Fibroblast of skin of back (primary cell): ENCODE results near the gene IRF8.
"Not testable (repeated sequence)": the region's sequence is repeated elsewhere in the genome, so short reads cannot be mapped to it uniquely, and the experiment has no call there.

Experiments
- DNase-seq: peaks from one replicate; pipeline ENCODE4 v3.0.0-alpha.2; 2013

The IRF8 gene

DNA sequence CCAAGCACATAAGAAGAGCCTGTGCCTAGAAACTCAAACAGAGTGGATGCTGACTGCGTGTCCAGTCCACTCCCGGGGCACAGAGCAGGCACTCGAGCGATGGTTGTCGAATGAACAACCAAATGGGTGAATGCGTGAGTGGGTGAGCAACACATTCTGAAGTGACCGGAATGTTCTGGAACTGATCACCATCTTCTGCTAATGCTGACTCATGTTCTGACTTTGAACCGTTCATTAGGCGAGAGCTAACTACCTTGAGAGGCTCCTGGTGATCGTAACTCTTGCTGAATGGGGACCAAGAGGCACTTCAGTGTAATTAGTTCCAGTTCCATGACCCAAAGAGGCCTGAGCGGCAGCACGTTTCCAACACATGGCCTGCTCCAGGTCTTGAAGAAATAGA, 37.9 kb downstream of the IRF8 start:
- DNase-seq: no peak

GRCh38 chr16:85940214-85940613, 41.3 kb downstream of the IRF8 start:
- no peak for DNase-seq

- DNase-seq: no peak
These were observed 43.1 kb downstream of the IRF8 start for GRCh38 chr16:85941863-85942644.

- DNase-seq: not testable (repeated sequence)
These were observed 43.7 kb downstream of the IRF8 start for GRCh38 chr16:85942659-85943058.

DNA sequence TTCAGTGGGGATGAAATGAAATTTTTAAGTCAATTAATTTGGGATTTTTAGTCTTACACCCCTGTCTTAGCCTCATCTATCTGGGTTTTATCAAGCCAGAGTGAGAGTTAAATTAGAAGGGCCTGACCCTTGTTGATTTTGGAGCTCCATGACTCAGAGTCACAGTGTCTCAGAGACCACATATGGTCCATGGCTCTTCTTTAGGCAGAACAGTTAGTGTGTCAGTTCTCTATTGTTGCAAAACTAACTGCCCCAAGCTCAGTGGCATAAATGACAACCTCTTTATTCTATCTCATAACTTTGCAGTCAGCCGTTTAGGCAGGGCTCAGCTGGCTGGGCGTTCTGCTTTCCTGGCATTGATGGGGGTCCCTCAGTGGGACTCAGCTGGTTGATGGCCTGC, 44.7 kb downstream of the IRF8 start:
- DNase-seq: no peak

DNA sequence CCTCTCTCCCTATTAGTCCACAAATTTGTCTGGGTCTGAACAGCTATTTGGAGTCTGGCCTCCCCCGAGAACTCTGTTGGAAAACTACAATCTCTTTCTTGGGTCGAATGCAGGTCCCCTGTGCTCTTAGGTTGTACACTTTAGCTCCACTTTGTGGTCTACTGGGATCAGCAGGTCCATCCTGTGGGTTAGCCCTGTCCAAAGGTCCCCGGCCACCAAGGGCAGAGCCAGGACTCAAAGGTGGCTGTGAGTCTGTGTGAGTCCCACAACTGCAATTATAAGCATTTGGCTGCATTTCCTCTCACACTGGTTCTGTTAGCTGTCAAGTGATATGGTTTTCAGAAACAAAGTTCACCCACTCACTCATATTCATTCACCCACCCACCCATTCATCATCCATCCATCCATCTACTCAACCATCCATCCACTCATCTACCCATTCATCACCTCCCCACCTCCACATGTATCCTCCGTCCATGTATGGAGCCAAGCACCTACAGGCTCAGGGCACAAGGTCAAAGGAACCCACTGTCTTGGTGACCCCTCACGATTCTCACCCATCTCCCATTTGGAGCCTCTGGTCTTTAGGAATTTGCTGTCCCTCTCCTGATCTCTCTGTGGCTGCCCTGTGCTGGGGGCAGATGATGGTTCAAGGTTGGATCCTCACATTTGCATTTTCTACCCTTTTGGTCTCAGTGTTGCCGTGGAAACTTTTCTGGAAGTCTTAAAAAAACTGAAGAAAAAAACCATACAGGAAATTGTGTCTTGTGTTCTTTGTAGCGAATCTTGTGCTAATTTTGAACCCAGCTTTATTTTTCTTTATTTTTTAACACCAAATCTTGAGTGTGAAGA, 45.8 kb downstream of the IRF8 start:
- no peak for DNase-seq

DNA sequence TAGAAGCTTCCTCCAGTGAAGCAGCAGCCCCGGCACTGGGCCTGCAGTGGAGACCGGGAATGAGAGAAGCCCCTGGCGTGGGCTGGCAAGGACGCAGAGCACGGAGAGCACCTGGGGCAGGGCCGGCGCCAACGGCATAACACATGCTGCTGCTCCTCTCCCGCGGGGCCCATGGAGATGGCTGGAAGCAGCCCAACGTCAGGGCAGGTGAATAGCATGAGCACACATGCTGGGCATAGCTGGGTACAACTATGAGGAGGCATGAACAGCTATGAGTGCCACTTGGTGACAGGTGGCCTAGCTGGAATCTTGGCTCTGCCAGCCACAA, 46.4 kb downstream of the IRF8 start:
- no peak for DNase-seq

DNA sequence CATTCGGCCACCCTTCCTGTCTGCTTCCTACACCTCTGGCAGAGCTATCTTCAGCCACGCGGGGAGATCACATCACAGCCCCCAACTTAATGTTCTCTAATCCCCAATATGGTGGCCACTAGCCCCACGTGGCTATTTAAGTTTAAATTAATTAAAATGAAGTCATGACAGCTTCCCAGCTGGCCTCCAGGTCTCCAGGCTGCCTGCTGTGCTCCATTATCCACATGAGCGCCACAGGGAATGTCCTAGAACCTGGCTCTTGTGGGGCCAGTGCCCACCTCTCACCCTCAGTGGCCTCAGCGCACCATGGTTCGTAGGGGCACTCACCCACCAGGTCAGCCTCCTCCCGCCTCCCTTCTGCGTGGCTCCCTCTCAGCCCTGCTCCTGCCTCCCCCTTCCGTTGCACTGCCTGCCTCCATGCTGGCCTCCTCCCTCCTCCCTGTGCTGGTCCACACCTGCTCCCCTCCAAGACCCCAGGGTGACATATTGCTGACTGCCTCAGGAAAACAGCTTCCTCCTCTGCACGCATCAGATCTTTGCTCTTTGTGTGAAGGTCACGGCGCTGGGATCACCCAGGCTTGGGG, 47.7 kb downstream of the IRF8 start:
- no peak for DNase-seq

DNA sequence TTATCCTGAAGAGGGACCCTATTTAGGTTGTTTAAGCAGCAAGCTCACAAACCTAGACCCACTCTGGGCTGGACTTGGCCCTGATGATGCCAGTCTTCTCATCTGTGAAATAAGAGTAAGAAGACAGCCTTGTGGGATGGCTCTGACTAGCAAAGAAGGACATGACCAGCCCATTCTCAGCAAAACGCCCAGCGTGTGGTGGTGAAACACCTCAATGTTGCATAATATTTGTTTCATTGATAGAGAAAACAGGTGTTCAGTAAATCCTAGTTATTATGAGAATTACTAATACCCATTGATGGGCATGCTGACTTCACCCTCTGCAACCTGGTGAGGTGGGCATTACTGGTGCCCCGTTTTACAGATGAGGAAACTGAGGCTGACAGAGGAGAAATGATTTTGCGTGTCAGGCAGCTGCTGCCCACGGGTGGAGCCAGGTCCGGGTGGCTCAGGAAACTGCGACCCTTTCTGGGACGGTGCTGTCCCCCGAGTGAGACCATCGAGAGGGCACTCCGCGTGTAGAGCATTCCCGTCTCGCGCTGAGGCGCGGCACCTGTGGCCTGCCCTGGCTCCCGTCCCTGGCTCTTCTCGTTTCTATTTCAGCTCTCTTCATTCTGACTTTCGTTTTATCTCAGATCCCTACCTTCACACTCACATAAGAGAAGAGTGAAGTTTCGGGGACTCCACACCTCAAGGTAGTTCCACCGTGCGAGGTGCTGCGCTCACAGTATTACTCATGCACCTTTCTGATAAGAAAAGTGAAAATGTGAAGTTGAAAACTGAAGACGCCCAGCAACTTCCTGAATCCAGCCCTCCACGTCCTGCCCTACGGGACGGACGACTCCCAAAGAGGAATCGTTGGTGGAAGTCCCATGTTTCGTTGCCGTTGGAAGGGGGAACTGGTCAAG, 48.5 kb downstream of the IRF8 start:
- no peak for DNase-seq

DNA sequence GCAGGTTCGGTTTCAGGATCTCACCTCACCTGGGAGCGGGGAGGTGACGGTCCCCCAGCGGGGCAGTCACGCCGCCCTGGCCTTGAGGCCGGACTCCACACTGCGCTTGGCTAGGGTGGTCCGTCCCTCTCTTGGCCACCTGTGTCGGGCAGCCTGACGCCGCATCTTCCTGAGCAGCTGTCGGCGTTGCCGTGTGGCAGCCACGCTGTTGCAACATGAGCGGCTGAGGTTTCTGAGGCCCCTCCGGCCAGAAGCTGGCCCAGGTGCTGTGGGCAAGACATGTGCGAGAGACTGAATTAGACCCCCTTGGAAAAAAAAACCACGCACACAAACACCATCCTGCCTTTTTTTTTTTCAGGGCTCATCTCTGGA, 49.2 kb downstream of the IRF8 start:
- DNase-seq: no peak

- no peak for DNase-seq
These were observed 49.8 kb downstream of the IRF8 start for GRCh38 chr16:85948616-85949265.

DNA sequence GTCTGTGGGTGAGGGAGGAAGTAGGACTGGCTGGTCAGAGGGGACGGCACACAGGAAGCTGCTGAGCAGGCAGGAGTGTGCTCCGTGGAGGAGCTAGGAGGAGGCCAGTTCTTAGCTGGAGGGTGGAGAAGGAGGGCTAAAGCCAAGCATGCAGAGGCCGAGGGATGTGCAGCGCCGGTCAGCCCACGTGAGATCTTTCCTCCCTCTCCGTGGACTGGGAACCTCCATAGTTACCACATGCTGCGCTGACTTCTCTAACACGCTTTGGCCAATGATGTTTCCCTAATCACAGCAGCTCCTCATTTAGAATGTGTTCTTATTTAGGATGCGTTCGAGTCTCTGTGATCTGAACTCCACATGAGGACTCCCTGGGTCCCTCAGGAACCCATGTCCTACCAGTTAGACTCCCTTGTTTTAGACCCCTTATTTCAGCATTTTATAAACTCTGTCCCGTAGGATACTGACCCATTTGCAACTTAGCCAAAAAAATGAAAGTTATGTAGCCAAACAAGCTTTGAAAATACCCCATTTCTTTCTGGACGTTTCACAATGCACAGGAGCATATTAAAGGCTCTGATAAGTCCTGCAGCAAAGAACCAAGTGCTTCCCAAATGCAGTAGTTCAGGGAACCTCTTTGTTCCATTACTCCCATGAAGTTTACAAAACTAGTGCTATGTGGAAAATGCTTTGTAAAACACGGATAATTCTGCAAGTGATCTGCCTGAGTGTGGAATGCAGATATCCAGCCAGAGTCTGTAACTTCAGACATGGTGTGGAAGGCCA, 51.4 kb downstream of the IRF8 start:
- DNase-seq: no peak

GRCh38 chr16:85952197-85952596, 53.2 kb downstream of the IRF8 start:
- no peak for DNase-seq

DNA sequence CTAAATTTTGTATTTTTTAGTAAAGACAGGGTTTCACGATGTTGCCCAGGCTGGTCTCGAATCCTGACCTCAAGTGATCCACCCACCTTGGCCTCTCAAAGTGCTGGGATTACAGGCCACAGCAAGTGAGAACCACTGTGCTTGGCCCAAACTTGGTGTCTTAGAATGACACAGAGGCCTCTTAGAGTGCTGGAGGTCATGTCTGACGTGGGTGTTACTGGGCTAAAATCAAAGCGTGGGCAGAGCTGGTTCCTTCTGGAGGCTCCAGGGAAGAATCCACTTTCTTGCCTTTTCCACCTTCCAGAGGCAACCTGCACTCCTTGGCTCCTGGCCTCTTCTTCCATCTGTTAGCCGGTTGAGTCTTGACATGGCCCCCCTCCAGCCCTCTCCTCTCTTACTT, 53.8 kb downstream of the IRF8 start:
- no peak for DNase-seq

DNA sequence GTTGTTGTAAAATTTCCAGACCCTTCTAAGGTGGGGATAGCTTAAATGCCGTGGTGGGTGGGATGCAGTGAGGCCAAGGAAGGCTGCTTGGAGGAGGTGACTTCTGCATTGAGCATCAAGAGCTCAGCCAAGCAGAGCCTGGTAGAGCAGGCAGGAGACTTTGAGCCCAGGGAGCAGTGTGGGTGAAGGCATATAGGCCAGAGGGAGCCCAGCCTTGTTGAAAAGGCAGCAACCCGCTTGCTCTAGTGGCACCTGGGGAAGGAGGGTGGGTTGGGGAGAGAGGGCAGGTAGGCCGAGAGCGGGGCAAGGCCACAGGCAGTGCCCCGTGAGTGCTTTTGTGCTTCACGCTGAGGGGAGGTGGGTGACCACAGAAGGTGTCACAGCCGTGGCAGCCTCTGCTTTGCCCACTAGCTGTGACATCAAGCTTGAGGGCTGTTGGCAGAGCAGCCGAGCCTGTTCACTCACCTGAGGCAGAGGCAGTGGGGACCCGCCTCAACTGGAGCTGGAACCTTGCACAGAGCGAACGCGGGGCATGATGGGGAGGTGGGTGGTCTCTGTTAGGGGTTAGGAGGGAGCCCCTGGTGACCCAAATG, 56.1 kb downstream of the IRF8 start:
- no peak for DNase-seq

- no peak for DNase-seq
These were observed 56.6 kb downstream of the IRF8 start for GRCh38 chr16:85955566-85955965.

DNA sequence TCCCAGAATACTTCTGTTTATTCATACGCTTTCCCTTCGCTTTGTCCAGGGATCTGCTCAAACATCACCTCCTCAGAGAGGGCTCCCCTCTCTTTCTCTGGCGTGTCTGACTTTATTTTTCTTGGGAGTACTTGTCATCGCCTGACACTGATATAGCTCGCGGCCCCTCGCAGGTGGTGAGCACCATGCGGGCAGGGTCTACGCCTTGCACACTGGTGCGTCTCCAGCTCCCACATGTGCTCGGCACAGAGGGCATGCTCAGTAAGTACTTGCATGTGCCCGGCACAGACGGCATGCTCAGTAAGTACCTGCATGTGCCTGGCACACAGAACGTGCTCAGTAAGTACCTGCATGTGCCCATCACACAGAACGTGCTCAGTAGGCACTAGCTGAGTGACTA, 57.5 kb downstream of the IRF8 start:
- no peak for DNase-seq

- DNase-seq: no peak
These were observed 59.8 kb downstream of the IRF8 start for GRCh38 chr16:85958731-85959130.

DNA sequence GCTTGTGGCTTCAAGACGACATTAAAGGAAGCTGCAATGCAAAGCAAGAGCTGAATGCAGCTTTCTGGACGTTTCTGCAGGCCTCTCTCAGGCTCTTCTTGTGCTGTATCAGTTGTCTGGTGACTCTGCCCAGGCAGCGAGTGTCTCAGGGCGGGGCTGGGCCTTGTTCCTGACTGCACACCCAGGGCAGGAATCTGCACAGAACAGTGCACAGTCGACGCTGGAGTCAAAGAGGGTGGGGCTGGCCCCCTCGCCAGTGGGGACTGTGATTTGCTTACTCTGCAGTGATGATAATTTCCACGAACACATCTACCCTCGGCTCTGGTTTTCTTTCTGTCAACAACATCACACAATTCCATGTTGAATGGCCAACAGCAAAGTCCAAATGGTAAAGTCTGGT, 60.7 kb downstream of the IRF8 start:
- no peak for DNase-seq

GRCh38 chr16:85960486-85961046, 61.6 kb downstream of the IRF8 start:
- DNase-seq: no peak
